D721Med (cell line): Measurements from ENCODE around the gene SERPINI1.

Experiments
- DNase-seq: peaks from one replicate; pipeline ENCODE4 v3.0.0; 2011; ENCODE audit warnings: low spot score; ENCODE audit not compliant: insufficient read length
- FAIRE-seq: peaks from 2 replicates; lab custom pipeline; 2011; peaks lifted over from hg19 to GRCh38; lab: Jason Lieb, UNC
- CTCF ChIP-seq: IDR thresholded peaks from 2 replicates; pipeline ENCODE4 v1.5.1; 2012; ENCODE audit warnings: mild to moderate bottlenecking, control low read depth; ENCODE audit not compliant: insufficient read depth; ENCODE audit errors: missing control alignments

Gene SERPINI1

GRCh38 chr3:167839460-167840134 is 104.1 kb downstream of the SERPINI1 start:
- FAIRE-seq (no peak), DNase-seq (no peak)
- TF ChIP-seq CTCF, result no peak

- FAIRE-seq (no peak), DNase-seq (no peak)
- no peak for TF ChIP-seq CTCF
Observed at GRCh38 chr3:167840247-167840646, 104.7 kb downstream of the SERPINI1 start.

- TF ChIP-seq CTCF, result no peak
- no peak for FAIRE-seq
- no peak for DNase-seq
Observed at GRCh38 chr3:167843481-167843880, 108.0 kb downstream of the SERPINI1 start.

GRCh38 chr3:167843886-167844285 is 108.4 kb downstream of the SERPINI1 start:
- FAIRE-seq, result peak; percentile 58
- TF ChIP-seq CTCF, result no peak
- no peak for DNase-seq

- no peak for TF ChIP-seq CTCF
- DNase-seq (no peak), FAIRE-seq (no peak)
Observed at GRCh38 chr3:167844528-167844927, 109.0 kb downstream of the SERPINI1 start.

- no peak for DNase-seq
- no peak for TF ChIP-seq CTCF
- no peak for FAIRE-seq
Observed at GRCh38 chr3:167851171-167851570, 115.7 kb downstream of the SERPINI1 start.

GRCh38 chr3:167851749-167852148 is 116.2 kb downstream of the SERPINI1 start:
- TF ChIP-seq CTCF, result no peak
- DNase-seq (no peak), FAIRE-seq (no peak)
